VCaP (cell line): ENCODE data around the gene AQP1.

Experiments
- H3K27ac ChIP-seq: fragments of 450-650 bp; 2 replicates; pipeline ENCODE4 v1.5.1; 2017
- TF ChIP-seq, protein P1 (sequence below): fragments of 450-650 bp; conservative IDR thresholded peaks from 2 replicates; pipeline ENCODE4 v1.5.1; 2017; ENCODE audit warnings: mild to moderate bottlenecking, moderate library complexity

The AQP1 gene

DNA sequence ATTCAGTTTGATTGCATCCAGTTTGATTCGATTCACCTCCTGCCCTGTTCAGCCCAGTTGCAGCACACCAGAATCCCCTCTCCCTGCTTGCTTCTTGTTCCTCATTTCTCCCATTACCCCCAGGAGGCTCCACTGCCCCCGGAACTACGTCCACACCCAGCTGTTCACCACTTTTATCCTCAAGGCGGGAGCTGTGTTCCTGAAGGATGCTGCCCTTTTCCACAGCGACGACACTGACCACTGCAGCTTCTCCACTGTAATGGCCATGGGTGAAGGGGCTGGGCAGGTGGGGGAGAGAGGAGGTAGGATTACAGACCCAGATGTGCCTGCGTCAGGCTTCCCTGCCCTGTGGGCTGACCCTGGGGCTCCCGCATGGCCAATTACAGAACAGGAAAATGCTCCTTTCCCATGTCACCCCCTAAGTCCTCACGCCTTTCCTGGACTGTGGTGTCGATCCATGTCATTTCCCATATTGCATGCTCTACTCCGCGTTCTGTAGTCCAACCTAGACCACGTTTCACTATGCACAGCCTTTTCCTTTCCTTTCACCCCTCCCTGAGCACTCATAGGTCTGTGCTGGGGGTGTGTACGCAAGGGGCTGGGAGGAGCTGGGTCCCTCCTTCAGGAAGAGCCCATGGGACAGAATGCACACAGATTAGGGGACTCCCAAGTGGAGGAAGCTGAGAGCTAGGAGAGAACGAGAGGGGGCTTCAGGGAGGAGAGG lies 60.3 kb downstream of the AQP1 start:
- TF ChIP-seq, protein P1, sequence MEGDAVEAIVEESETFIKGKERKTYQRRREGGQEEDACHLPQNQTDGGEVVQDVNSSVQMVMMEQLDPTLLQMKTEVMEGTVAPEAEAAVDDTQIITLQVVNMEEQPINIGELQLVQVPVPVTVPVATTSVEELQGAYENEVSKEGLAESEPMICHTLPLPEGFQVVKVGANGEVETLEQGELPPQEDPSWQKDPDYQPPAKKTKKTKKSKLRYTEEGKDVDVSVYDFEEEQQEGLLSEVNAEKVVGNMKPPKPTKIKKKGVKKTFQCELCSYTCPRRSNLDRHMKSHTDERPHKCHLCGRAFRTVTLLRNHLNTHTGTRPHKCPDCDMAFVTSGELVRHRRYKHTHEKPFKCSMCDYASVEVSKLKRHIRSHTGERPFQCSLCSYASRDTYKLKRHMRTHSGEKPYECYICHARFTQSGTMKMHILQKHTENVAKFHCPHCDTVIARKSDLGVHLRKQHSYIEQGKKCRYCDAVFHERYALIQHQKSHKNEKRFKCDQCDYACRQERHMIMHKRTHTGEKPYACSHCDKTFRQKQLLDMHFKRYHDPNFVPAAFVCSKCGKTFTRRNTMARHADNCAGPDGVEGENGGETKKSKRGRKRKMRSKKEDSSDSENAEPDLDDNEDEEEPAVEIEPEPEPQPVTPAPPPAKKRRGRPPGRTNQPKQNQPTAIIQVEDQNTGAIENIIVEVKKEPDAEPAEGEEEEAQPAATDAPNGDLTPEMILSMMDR: no peak
- peak overlapping the region; percentile 98 for H3K27ac ChIP-seq

DNA sequence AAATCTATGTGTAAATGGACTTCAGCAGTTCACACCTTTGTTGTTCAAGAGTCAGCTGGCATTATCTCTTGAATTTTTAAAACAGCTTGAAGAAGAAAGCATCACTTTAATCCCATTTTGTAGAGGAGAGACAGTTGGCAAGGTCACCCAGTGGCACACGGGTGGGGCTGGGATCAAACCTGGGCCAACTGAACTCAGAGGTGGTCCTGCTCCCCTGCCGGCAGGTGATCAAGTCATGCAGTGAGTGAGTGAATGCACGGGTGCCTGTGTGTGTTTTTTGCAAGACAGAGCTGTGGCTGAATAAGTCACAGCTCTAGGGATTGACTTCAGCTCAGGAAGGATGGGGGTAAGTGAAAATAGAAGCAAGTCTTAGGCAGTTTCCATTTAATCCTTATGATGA lies 61.6 kb downstream of the AQP1 start:
- TF ChIP-seq, protein P1: no peak
- H3K27ac ChIP-seq: no peak overlapping the region; the same call in 1 of the 2 replicates

DNA sequence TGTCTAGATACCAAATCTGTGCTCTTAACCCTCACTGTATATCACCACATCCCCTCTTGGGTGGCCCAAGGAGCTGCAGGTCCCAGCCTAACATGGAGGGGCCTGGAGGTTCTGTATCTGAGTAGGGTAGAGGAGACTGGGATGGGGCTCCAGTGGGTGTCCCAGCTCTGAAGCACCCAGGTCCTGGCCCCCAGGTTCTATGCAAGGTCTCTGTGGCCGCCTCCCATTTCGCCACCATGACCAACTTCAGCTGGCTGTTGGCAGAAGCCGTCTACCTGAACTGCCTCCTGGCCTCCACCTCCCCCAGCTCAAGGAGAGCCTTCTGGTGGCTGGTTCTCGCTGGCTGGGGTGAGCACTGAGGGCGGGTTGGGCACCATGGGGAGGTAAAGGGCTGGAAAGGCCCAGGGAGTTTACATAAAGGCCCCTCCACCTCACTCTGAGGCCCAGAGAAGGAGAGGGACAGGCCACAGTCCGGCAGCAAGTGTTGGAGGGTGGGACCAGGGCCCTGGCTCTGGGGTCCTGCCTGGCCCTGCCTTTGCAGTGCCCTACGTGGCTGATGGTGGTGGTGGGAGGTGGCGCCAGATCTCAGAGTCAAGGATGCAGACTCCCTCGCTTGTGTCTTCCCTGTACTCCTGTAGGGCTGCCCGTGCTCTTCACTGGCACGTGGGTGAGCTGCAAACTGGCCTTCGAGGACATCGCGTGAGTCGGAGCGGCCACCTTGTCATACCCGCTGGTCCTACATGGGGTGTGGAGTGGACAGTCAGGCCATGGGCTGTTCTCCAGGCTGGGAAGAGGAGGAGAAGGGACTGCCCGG lies 62.3 kb downstream of the AQP1 start:
- no peak overlapping the region; the same call in 1 of the 2 replicates for H3K27ac ChIP-seq
- TF ChIP-seq, protein P1: no peak

DNA sequence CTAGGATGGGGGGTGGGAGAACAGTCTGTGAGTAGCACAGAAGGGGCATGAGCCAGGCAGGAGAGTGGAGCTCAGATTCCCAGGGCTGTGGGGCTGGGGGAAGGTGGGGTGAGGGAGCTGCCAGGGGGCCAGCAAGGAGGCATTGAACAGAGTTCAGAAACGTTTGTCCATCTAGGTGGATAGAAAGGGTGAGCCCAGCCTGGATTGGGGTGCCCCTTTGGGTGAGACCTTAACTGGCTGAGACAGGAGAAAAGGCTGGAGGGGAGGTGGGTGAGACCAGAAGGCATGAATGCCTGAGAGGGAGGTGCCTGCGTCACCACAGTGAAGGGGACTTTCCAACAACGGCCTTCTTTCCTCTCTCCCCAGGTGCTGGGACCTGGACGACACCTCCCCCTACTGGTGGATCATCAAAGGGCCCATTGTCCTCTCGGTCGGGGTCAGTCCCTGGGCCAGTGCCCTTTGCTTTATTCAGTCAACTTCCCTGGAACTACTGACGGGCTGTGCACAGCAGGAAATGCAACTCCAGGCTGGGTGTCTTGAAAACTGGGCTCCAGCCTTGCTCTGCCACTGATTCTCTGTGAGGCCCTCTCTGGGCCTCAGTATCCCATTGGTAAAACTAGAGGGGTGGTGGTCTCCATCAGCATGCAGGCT lies 63.1 kb downstream of the AQP1 start:
- TF ChIP-seq, protein P1: peak; percentile 69
- no peak overlapping the region; the same call in 1 of the 2 replicates for H3K27ac ChIP-seq
